ENCODE measurements around the gene GNB5. TPM values are rescaled to one million over a fixed set of nuclear protein-coding genes. Genes with fewer than 3 reads are reported as not detected.

Gene GNB5
- total RNA-seq, 2 donors from 2014 or later, result 27.9 to 43.2 TPM

GRCh38 chr15:52234596-52235541 is 43.7 kb upstream of the GNB5 start:
- Histone ChIP-seq H3K9me3 (no peaks in the 10 kb centered on the region), H3K4me1 (ENCODE audit: control insufficient read depth in 1 of 2, low read depth in 2 of 2) (no peaks in the 10 kb centered on the region), H3K36me3 (no peaks in the 10 kb centered on the region), H3K4me3 (no peak overlapping the region), H3K27me3 (replicated peaks; ENCODE audit: insufficient read depth) (no peaks in the 10 kb centered on the region), H3K27ac (no peak overlapping the region)
- no peak for ATAC-seq (ENCODE audit: insufficient number of reproducible peaks, low FRiP score, low read depth)
- no peak for TF ChIP-seq CTCF (IDR thresholded peaks at IDR 0.05)
- DNase-seq (ENCODE audit: low spot score), result no peak

GRCh38 chr15:52233405-52233804 is 42.2 kb upstream of the GNB5 start:
- Histone ChIP-seq H3K4me3 (no peak overlapping the region), H3K36me3 (no peaks in the 10 kb centered on the region), H3K9me3 (no peaks in the 10 kb centered on the region), H3K27me3 (replicated peaks; ENCODE audit: insufficient read depth) (no peaks in the 10 kb centered on the region), H3K4me1 (ENCODE audit: control insufficient read depth in 1 of 2, low read depth in 2 of 2) (no peaks in the 10 kb centered on the region), H3K27ac (no peak overlapping the region)
- ATAC-seq (ENCODE audit: insufficient number of reproducible peaks, low FRiP score, low read depth) (no peak), DNase-seq (ENCODE audit: low spot score) (no peak)
- TF ChIP-seq CTCF (IDR thresholded peaks at IDR 0.05), result no peak

- DNase-seq (ENCODE audit: low spot score) (no peak), ATAC-seq (ENCODE audit: insufficient number of reproducible peaks, low FRiP score, low read depth) (no peak)
- H3K4me3 ChIP-seq, result no peak overlapping the region
- no peaks in the 10 kb centered on the region for H3K9me3 ChIP-seq
- H3K4me1 ChIP-seq (ENCODE audit: control insufficient read depth in 1 of 2, low read depth in 2 of 2), result no peaks in the 10 kb centered on the region
- H3K27me3 ChIP-seq (replicated peaks; ENCODE audit: insufficient read depth), result no peaks in the 10 kb centered on the region
- TF ChIP-seq CTCF (IDR thresholded peaks at IDR 0.05), result no peak
- H3K27ac ChIP-seq, result no peak overlapping the region
- H3K36me3 ChIP-seq, result no peaks in the 10 kb centered on the region
These were observed 41.1 kb upstream of the GNB5 start for GRCh38 chr15:52232327-52232726.

- TF ChIP-seq CTCF (IDR thresholded peaks at IDR 0.05), result no peak
- no peaks in the 10 kb centered on the region for H3K4me1 ChIP-seq (ENCODE audit: control insufficient read depth in 1 of 2, low read depth in 2 of 2)
- no peaks in the 10 kb centered on the region for H3K9me3 ChIP-seq
- no peaks in the 10 kb centered on the region for H3K36me3 ChIP-seq
- DNase-seq (ENCODE audit: low spot score) (no peak), ATAC-seq (ENCODE audit: insufficient number of reproducible peaks, low FRiP score, low read depth) (no peak)
- no peak overlapping the region for H3K27ac ChIP-seq
- no peaks in the 10 kb centered on the region for H3K27me3 ChIP-seq (replicated peaks; ENCODE audit: insufficient read depth)
- H3K4me3 ChIP-seq, result no peak overlapping the region
These were observed 38.9 kb upstream of the GNB5 start for GRCh38 chr15:52230073-52230472.

- no peak for DNase-seq (ENCODE audit: low spot score)
- no peaks in the 10 kb centered on the region for H3K36me3 ChIP-seq
- no peaks in the 10 kb centered on the region for H3K4me1 ChIP-seq (ENCODE audit: control insufficient read depth in 1 of 2, low read depth in 2 of 2)
- TF ChIP-seq CTCF (IDR thresholded peaks at IDR 0.05), result no peak
- no peak for ATAC-seq (ENCODE audit: insufficient number of reproducible peaks, low FRiP score, low read depth)
- no peak overlapping the region for H3K27ac ChIP-seq
- no peak overlapping the region for H3K4me3 ChIP-seq
- H3K9me3 ChIP-seq, result no peaks in the 10 kb centered on the region
- H3K27me3 ChIP-seq (replicated peaks; ENCODE audit: insufficient read depth), result no peaks in the 10 kb centered on the region
These were observed 37.7 kb upstream of the GNB5 start for GRCh38 chr15:52228921-52229320.

Data from thoracic aorta (tissue), 2 donors.